GM12878 (cell line): ENCODE measurements around the gene STXBP5. TPM values are rescaled to one million over a fixed set of nuclear protein-coding genes. Genes with fewer than 3 reads are reported as not detected.
A peak's percentile ranks its signal among the peaks of the same experiment; 100 is the strongest.

Source experiments
- ATAC-seq: fragments of 200-7000 bp; cut with Tn5 transposase; 3 replicates; pipeline ENCODE4 v1.9.1; 2020; ENCODE audit warnings: mild to moderate bottlenecking, moderate library complexity
- BruUV-seq: library from RNA; stranded (reverse); fragments of 400-500 nt; replicated peaks from 2 replicates; lab custom pipeline; 2021; lab: Mats Ljungman, UMichigan
- CTCF ChIA-PET: fragments of 300-600 bp; sonication (Branson Sonifier 250); formaldehyde crosslinking; extraction: SDS; loops from one replicate; lab custom pipeline; 2021; ENCODE audit warnings: inconsistent platforms; lab: Yijun Ruan, JAX
- POLR2A ChIA-PET: fragments of 350-600 bp; formaldehyde crosslinking; extraction: SDS; loops from one replicate; lab custom pipeline; 2021; ENCODE audit warnings: inconsistent platforms; lab: Charles Lee
- RAD21 ChIA-PET: fragments of 300-600 bp; sonication (Branson Sonifier 250); formaldehyde crosslinking; loops from one replicate; lab custom pipeline; 2023; ENCODE audit warnings: antibody characterized with exemption; ENCODE audit not compliant: unreplicated experiment; lab: Charles Lee
- SMC1A ChIA-PET: fragments of 300-600 bp; sonication (Branson Sonifier 250); formaldehyde crosslinking; loops from one replicate; lab custom pipeline; 2023; ENCODE audit not compliant: unreplicated experiment, uncharacterized antibody; lab: Charles Lee
- DNase-seq: peaks from one replicate; pipeline ENCODE4 v3.0.0-alpha.2; 2011; ENCODE audit warnings: low read depth, low spot score
- FAIRE-seq: peaks from 3 replicates; lab custom pipeline; 2011; peaks lifted over from hg19 to GRCh38; lab: Jason Lieb, UNC
- H2AFZ ChIP-seq: 2 replicates; pipeline ENCODE4 v1.6.0; 2011; ENCODE audit warnings: low read depth, low read length, control low read depth; ENCODE audit not compliant: control insufficient read depth
- H3K27ac ChIP-seq: 2 replicates; pipeline ENCODE4 v1.5.1; 2011; ENCODE audit warnings: control low read depth; ENCODE audit not compliant: control insufficient read depth, insufficient read depth
- H3K27me3 ChIP-seq, 2 experiments: replicated peaks in 1 of 2; 2 replicates each; pipeline versions ENCODE4 v1.6.0 to v1.6.1; 2011; ENCODE audit warnings: low read length in 1 of 2; ENCODE audit not compliant: control insufficient read depth in 2 of 2, insufficient read depth in 2 of 2
- H3K36me3 ChIP-seq, 2 experiments: 2 replicates each; pipeline ENCODE4 v1.5.1; 2011; ENCODE audit warnings: low read length in 1 of 2; ENCODE audit not compliant: control insufficient read depth in 2 of 2, insufficient read depth in 2 of 2
- H3K4me1 ChIP-seq: 2 replicates; pipeline ENCODE4 v1.6.1; 2011; ENCODE audit warnings: mild to moderate bottlenecking, low read length, moderate library complexity, mixed read lengths; ENCODE audit not compliant: control insufficient read depth, insufficient read depth
- H3K4me2 ChIP-seq: 2 replicates; pipeline ENCODE4 v1.6.0; 2011; ENCODE audit warnings: control low read depth; ENCODE audit not compliant: control insufficient read depth, insufficient read depth
- H3K4me3 ChIP-seq: fragments of 200-600 bp; sonication (generic); 2 replicates; pipeline ENCODE4 v1.5.1; 2016
- H3K79me2 ChIP-seq: 2 replicates; pipeline ENCODE4 v1.6.0; 2011; ENCODE audit warnings: low read length; ENCODE audit not compliant: control insufficient read depth, insufficient read depth
- H3K9ac ChIP-seq: 2 replicates; pipeline ENCODE4 v1.8.0; 2011; ENCODE audit warnings: low read length, control low read depth, mixed read lengths; ENCODE audit not compliant: control insufficient read depth, insufficient read depth
- H3K9me3 ChIP-seq: replicated peaks from 3 replicates; pipeline ENCODE4 v1.5.1; 2011; ENCODE audit warnings: mild to moderate bottlenecking, low read length; ENCODE audit not compliant: control insufficient read depth, insufficient read depth
- H4K20me1 ChIP-seq: 2 replicates; pipeline ENCODE4 v1.6.0; 2011; ENCODE audit not compliant: control insufficient read depth, insufficient read depth
- BACH1 ChIP-seq: fragments of 450-650 bp; IDR thresholded peaks from 2 replicates; pipeline ENCODE4 v1.6.1; 2017; ENCODE audit warnings: mild to moderate bottlenecking, borderline replicate concordance
- CEBPB ChIP-seq, 2 experiments: fragments of 150-350 bp in 1 of 2; IDR thresholded peaks; 2 replicates each; pipeline ENCODE4 v1.6.1; 2012 to 2014; ENCODE audit warnings: low read depth in 2 of 2, low read length in 2 of 2, borderline replicate concordance in 1 of 2, inconsistent platforms in 1 of 2
- EP300 ChIP-seq, 2 experiments: fragments of 150-350 bp in 1 of 2; IDR thresholded peaks; 2 replicates each; pipeline ENCODE4 v1.6.1; 2011 to 2012; ENCODE audit warnings: low read depth in 2 of 2, low read length in 2 of 2, borderline replicate concordance in 1 of 2, improper control_type of control experiment in 1 of 2, inconsistent platforms in 1 of 2; ENCODE audit not compliant: control insufficient read depth in 1 of 2
- KAT2A ChIP-seq: conservative IDR thresholded peaks from 2 replicates; pipeline ENCODE4 v1.6.1; 2011; ENCODE audit warnings: low read depth, low read length; ENCODE audit not compliant: control insufficient read depth
- PML ChIP-seq: IDR thresholded peaks from 2 replicates; pipeline ENCODE4 v1.6.1; 2012; ENCODE audit warnings: low read length, inconsistent platforms
- RAD21 ChIP-seq: IDR thresholded peaks from 2 replicates; pipeline ENCODE4 v1.6.1; 2011; ENCODE audit warnings: mild to moderate bottlenecking, low read depth, low read length, moderate library complexity; ENCODE audit not compliant: insufficient read depth
- RB1 ChIP-seq: fragments of 450-650 bp; formaldehyde crosslinking; IDR thresholded peaks from 2 replicates; pipeline ENCODE4 v1.6.1; 2017; ENCODE audit warnings: mild to moderate bottlenecking, borderline replicate concordance
- RFX5 ChIP-seq: IDR thresholded peaks from 2 replicates; pipeline ENCODE4 v1.6.1; 2011; ENCODE audit warnings: low read depth, low read length, improper control_type of control experiment
- ZSCAN29 ChIP-seq: fragments of 450-650 bp; IDR thresholded peaks from 2 replicates; pipeline ENCODE4 v1.6.1; 2017; ENCODE audit warnings: mild to moderate bottlenecking, moderate library complexity
- WGBS: methylation state at CpG from one replicate; pipeline ENCODE4 v1.1.6; 2016; ENCODE audit warnings: low lambda C conversion rate; ENCODE audit not compliant: insufficient replicate concordance, insufficient coverage; ENCODE audit errors: missing lambda C conversion rate; 5-methylcytosine and 5-hydroxymethylcytosine counted together
- in situ Hi-C: fragments of 300-500 bp; cut with MboI; formaldehyde crosslinking; loops from 9 replicates; pipeline ENCODE4 v1.14.3; 2018; ENCODE audit warnings: mixed read lengths
- intact Hi-C: fragments of 100-400 bp; cut with micrococcal nuclease; formaldehyde crosslinking; loops from one replicate; pipeline ENCODE4 v1.14.2; 2022; ENCODE audit not compliant: unreplicated experiment
- polyA plus RNA-seq, 11 experiments: library from polyadenylated mRNA; depleted of rRNA in 4 of 11; unstranded in 6 of 11; stranded (reverse) in 5 of 11; fragments of >200 nt; fragmentation: Nextera tagmentation in 4 of 11; fragmentation: Illumina TruSeq in 1 of 11; extraction: Ambion mirVana in 4 of 11; extraction: Trizol in 1 of 11; gene quantifications; 1 replicate in 1 of 11; 2 replicates in 10 of 11; pipeline versions ENCODE4 v1.2.1 to v1.2.3, GENCODE V29; 2011 to 2016; ENCODE audit warnings: inconsistent platforms in 2 of 11, missing spikeins in 2 of 11, low read depth in 1 of 11
- total RNA-seq, 4 experiments: library from RNA; depleted of rRNA in 3 of 4; stranded (reverse); fragments of >200 nt in 3 of 4; fragmentation: Illumina TruSeq in 1 of 4; extraction: Trizol in 1 of 4; gene quantifications; 2 replicates each; pipeline versions ENCODE4 v1.2.1 to v1.2.3, GENCODE V29; 2013 to 2021
- TF ChIP-seq, protein P1 (sequence below): fragments of 450-650 bp; formaldehyde crosslinking; IDR thresholded peaks from 2 replicates; pipeline ENCODE4 v1.5.0; 2022; ENCODE audit warnings: mild to moderate bottlenecking, missing genetic modification characterization
- TF ChIP-seq, protein P2 (sequence below): IDR thresholded peaks from 2 replicates; pipeline ENCODE4 v1.6.1; 2012; ENCODE audit warnings: low read depth, low read length, improper control_type of control experiment

Gene STXBP5
- total and polyA plus RNA-seq, 10 of the 15 experiments (the other 5 are each of a cell fraction or from before 2014, with no cell fraction given), result 1.4 to 13.2 (median 8.4) TPM

- ATAC-seq, result no peak; the same call in 2 of the 3 replicates
- Histone ChIP-seq H4K20me1 (no peaks in the 10 kb centered on the region), H2AFZ (no peak overlapping the region), H3K4me2 (no peak overlapping the region), H3K9me3 (no peaks in the 10 kb centered on the region), H3K27me3 (no peaks in the 10 kb centered on the region), H3K36me3 (no peaks in the 10 kb centered on the region), H3K27ac (no peak overlapping the region), H3K79me2 (no peaks in the 10 kb centered on the region), H3K9ac (no peak overlapping the region), H3K4me1 (no peaks in the 10 kb centered on the region), H3K4me3 (no peak overlapping the region)
- FAIRE-seq, result no peak
- intact Hi-C loops, result no loop called here
- ChIA-PET POLR2A (interaction anchor here (0.7 kb wide), 1 partner anchor 538 kb away, joined by 3 read pairs; no protein-coding TSS in a partner anchor), RAD21 (no interaction called here), SMC1A (no interaction called here), CTCF (interaction anchor here (0.6 kb wide), 1 partner anchor 36 kb away, joined by 4 read pairs; no protein-coding TSS in a partner anchor)
- in situ Hi-C loops, result no loop called here
- no peak for DNase-seq
- no TSS peak for BruUV-seq
- TF ChIP-seq KAT2A (no peak), EP300 (IDR thresholded peaks at IDR 0.05; ENCODE audit: borderline replicate concordance in 1 of 2, control insufficient read depth in 1 of 2, low read depth in 2 of 2, low read length in 2 of 2) (no peak), BACH1 (no peak)
- 60% methylated on average over 6 of the region's 6 CpGs for WGBS
These were observed 9.4 kb upstream of the STXBP5 start for GRCh38 chr6:147194652-147195411.

DNA sequence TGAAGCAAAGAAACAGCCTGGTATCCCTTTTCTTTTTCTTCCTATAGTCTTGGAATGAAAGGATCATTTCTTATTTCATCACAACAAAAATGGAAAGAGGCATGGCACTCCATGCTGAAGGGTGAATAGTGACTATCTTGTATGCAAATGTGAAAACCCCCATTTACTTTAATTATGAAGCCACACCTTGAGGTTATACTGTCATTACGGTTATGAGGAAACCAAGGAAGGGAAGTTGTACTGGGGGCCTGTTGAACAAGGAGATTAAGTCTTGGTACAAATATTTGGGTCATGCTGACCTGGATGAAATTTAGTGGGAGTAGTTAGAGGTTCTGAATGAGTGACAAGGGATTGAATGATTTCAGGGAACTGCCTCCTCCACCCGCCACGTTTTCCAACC is 8.7 kb upstream of the STXBP5 start:
- intact Hi-C loops, result no loop called here
- peak; percentile 62 for ATAC-seq
- no peak for TF ChIP-seq RB1
- TF ChIP-seq, protein P1, sequence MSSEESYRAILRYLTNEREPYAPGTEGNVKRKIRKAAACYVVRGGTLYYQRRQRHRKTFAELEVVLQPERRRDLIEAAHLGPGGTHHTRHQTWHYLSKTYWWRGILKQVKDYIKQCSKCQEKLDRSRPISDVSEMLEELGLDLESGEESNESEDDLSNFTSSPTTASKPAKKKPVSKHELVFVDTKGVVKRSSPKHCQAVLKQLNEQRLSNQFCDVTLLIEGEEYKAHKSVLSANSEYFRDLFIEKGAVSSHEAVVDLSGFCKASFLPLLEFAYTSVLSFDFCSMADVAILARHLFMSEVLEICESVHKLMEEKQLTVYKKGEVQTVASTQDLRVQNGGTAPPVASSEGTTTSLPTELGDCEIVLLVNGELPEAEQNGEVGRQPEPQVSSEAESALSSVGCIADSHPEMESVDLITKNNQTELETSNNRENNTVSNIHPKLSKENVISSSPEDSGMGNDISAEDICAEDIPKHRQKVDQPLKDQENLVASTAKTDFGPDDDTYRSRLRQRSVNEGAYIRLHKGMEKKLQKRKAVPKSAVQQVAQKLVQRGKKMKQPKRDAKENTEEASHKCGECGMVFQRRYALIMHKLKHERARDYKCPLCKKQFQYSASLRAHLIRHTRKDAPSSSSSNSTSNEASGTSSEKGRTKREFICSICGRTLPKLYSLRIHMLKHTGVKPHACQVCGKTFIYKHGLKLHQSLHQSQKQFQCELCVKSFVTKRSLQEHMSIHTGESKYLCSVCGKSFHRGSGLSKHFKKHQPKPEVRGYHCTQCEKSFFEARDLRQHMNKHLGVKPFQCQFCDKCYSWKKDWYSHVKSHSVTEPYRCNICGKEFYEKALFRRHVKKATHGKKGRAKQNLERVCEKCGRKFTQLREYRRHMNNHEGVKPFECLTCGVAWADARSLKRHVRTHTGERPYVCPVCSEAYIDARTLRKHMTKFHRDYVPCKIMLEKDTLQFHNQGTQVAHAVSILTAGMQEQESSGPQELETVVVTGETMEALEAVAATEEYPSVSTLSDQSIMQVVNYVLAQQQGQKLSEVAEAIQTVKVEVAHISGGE (CRISPR knock-in tag), result no peak
- TF ChIP-seq PML, result no peak
- TF ChIP-seq ZSCAN29, result no peak
- TF ChIP-seq RFX5, result no peak
- TF ChIP-seq, protein P2, sequence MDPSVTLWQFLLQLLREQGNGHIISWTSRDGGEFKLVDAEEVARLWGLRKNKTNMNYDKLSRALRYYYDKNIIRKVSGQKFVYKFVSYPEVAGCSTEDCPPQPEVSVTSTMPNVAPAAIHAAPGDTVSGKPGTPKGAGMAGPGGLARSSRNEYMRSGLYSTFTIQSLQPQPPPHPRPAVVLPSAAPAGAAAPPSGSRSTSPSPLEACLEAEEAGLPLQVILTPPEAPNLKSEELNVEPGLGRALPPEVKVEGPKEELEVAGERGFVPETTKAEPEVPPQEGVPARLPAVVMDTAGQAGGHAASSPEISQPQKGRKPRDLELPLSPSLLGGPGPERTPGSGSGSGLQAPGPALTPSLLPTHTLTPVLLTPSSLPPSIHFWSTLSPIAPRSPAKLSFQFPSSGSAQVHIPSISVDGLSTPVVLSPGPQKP, result no peak
- no peak for TF ChIP-seq CEBPB (IDR thresholded peaks at IDR 0.05; ENCODE audit: borderline replicate concordance in 1 of 2, low read depth in 2 of 2, low read length in 2 of 2)
- no peak for TF ChIP-seq RAD21

More for the DNA sequence above, 8.7 kb upstream of the STXBP5 start:
- ChIA-PET SMC1A (no interaction called here), POLR2A (no interaction called here), CTCF (interaction anchor here (0.6 kb wide), 1 partner anchor 35 kb away, joined by 4 read pairs; no protein-coding TSS in a partner anchor), RAD21 (no interaction called here)
- Histone ChIP-seq H3K27ac (no peak overlapping the region), H3K27me3 (no peaks in the 10 kb centered on the region), H3K79me2 (no peaks in the 10 kb centered on the region), H3K36me3 (no peaks in the 10 kb centered on the region), H3K4me3 (no peak overlapping the region), H3K4me2 (no peak overlapping the region), H2AFZ (no peak overlapping the region), H4K20me1 (no peaks in the 10 kb centered on the region), H3K9me3 (no peaks in the 10 kb centered on the region), H3K4me1 (no peaks in the 10 kb centered on the region), H3K9ac (no peak overlapping the region)
- FAIRE-seq, result no peak
- DNase-seq, result no peak
- BruUV-seq, result no TSS peak
- in situ Hi-C loops, result no loop called here
- WGBS, result 71% methylated on average over 3 of the region's 3 CpGs
